Measurements from ENCODE around the gene GLRX.

DNA sequence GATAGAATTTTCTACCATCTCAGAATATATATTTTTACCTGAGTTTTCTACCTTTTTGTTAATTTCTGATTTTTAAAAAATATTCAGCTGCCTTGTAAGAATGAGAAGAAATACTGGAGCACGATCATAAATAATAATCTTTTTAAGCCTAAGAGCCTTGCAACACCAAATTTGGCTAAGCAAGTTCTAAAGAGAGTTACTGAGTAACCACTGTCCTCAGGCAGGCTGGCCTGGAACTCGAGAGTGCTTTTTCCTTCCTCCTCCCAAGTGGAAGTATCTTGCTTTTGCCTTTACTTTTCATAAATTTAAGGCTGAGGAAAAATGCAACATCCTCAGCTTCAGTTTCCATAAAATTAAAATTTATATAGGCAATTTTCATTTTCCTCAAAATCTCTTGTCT lies 21.0 kb downstream of the GLRX start:
- no peak for TF ChIP-seq POLR2A (IDR thresholded peaks at IDR 0.05; ENCODE audit: low read length)
- TF ChIP-seq HDAC2 (IDR thresholded peaks at IDR 0.05): no peak
- TF ChIP-seq JUN (IDR thresholded peaks at IDR 0.05): no peak
- no peak for TF ChIP-seq RCOR1 (IDR thresholded peaks at IDR 0.05; ENCODE audit: low read depth, low read length)
- TF ChIP-seq, protein P1, sequence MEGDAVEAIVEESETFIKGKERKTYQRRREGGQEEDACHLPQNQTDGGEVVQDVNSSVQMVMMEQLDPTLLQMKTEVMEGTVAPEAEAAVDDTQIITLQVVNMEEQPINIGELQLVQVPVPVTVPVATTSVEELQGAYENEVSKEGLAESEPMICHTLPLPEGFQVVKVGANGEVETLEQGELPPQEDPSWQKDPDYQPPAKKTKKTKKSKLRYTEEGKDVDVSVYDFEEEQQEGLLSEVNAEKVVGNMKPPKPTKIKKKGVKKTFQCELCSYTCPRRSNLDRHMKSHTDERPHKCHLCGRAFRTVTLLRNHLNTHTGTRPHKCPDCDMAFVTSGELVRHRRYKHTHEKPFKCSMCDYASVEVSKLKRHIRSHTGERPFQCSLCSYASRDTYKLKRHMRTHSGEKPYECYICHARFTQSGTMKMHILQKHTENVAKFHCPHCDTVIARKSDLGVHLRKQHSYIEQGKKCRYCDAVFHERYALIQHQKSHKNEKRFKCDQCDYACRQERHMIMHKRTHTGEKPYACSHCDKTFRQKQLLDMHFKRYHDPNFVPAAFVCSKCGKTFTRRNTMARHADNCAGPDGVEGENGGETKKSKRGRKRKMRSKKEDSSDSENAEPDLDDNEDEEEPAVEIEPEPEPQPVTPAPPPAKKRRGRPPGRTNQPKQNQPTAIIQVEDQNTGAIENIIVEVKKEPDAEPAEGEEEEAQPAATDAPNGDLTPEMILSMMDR (IDR thresholded peaks at IDR 0.05): no peak
- no peak for TF ChIP-seq ESRRA (IDR thresholded peaks at IDR 0.05; ENCODE audit: borderline replicate concordance, low read length)
- no peak for TF ChIP-seq CHD4 (IDR thresholded peaks at IDR 0.05; ENCODE audit: borderline replicate concordance)
- TF ChIP-seq, protein P2, sequence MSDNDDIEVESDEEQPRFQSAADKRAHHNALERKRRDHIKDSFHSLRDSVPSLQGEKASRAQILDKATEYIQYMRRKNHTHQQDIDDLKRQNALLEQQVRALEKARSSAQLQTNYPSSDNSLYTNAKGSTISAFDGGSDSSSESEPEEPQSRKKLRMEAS (IDR thresholded peaks at IDR 0.05): no peak
- no peak for TF ChIP-seq RFX5 (IDR thresholded peaks at IDR 0.05)
- no peak for TF ChIP-seq KDM5A (IDR thresholded peaks at IDR 0.05)

All from A549 (cell line).